Kidney (tissue), 14 donors: Measurements from ENCODE around the gene MYOZ3. TPM values are rescaled to one million over a fixed set of nuclear protein-coding genes. Genes with fewer than 3 reads are reported as not detected.
A peak's percentile ranks its signal among the peaks of the same experiment; 100 is the strongest.

Experiments used
- DNase-seq, 5 donors: peaks; one replicate each; pipeline ENCODE4 v3.0.0-alpha.2; 2013 to 2020
- FAIRE-seq: peaks from 2 replicates; lab custom pipeline; 2012; peaks lifted over from hg19 to GRCh38; lab: Jason Lieb, UNC
- H3K27ac ChIP-seq, 2 donors: one replicate each; pipeline ENCODE4 v1.7.0; 2013; ENCODE audit warnings: low read depth in 2 of 2, low read length in 2 of 2, inconsistent platforms in 1 of 2
- H3K27me3 ChIP-seq: one replicate; pipeline ENCODE4 v1.7.1; 2013; ENCODE audit warnings: low read length, inconsistent platforms; ENCODE audit not compliant: control insufficient read depth, insufficient read depth
- H3K36me3 ChIP-seq, 3 donors: one replicate each; pipeline versions ENCODE4 v1.7.0 to v1.7.1; 2013; ENCODE audit warnings: low read length in 3 of 3, control low read depth in 1 of 3, inconsistent platforms in 1 of 3; ENCODE audit not compliant: insufficient read depth in 3 of 3, control insufficient read depth in 2 of 3
- H3K4me1 ChIP-seq, 3 donors: one replicate each; pipeline versions ENCODE4 v1.7.0 to v1.7.1; 2013; ENCODE audit warnings: low read length in 3 of 3, inconsistent platforms in 1 of 3, low read depth in 1 of 3; ENCODE audit not compliant: control insufficient read depth in 2 of 3, insufficient read depth in 2 of 3
- H3K4me3 ChIP-seq, 3 donors: one replicate each; pipeline versions ENCODE4 v1.7.0 to v1.8.1; 2013; ENCODE audit warnings: low read length in 3 of 3, control low read depth in 1 of 3, inconsistent platforms in 1 of 3
- H3K9ac ChIP-seq, 3 donors: one replicate each; pipeline versions ENCODE4 v1.7.0 to v1.7.1; 2013; ENCODE audit warnings: low read length in 3 of 3, control low read depth in 1 of 3, inconsistent platforms in 1 of 3
- H3K9me3 ChIP-seq, 3 donors: one replicate each; pipeline versions ENCODE4 v1.7.0 to v1.7.1; 2013; ENCODE audit warnings: low read length in 3 of 3, control low read depth in 1 of 3, inconsistent platforms in 1 of 3; ENCODE audit not compliant: control insufficient read depth in 2 of 3, insufficient read depth in 1 of 3
- CTCF ChIP-seq: IDR thresholded peaks from 3 replicates; pipeline ENCODE4 v1.5.1; 2012; ENCODE audit warnings: mild to moderate bottlenecking, moderate library complexity, borderline replicate concordance; ENCODE audit not compliant: insufficient read depth; ENCODE audit errors: extremely low read depth
- intact Hi-C: fragments of 100-400 bp; cut with DNase I; formaldehyde crosslinking; loops from one replicate; pipeline ENCODE4 v1.11.1; 2022
- polyA plus RNA-seq: library from polyadenylated mRNA; stranded (reverse); fragments of 350-450 nt; fragmentation: Illumina TruSeq; extraction: RNeasy Lipid Tissue Mini Kit (QIAGEN cat#74804); gene quantifications from one replicate; pipeline ENCODE4 v1.2.3, GENCODE V29; 2014; ENCODE audit warnings: low read depth, low replicate concordance; ENCODE audit not compliant: insufficient read depth
- total RNA-seq: library from RNA; stranded (reverse); fragmentation: NEBNext Ultra II Directional; extraction: Animal tissue kit (Norgen Biotek cat#: 25700); gene quantifications from one replicate; pipeline ENCODE4 v1.2.1, GENCODE V29; 2021
- donor health status: control.
- donor health status: control.
- donor health status: control.
- donor health status: control.
- donor health status: control.
- donor health status: DM: yes; HTN: yes; CAD: no.
- donor health status: Normal renal cell carcinoma (clear cell type).

Gene MYOZ3
- total and polyA plus RNA-seq, 2 donors from 2014 or later = 0.66 to 1.3 TPM

GRCh38 chr5:150700594-150701377 is 39.7 kb downstream of the MYOZ3 start, which contains the start of gene RBM22:
RBM22 (minus strand) TSS chr5:150701062; CDS start chr5:150700985, 77 bp downstream.
- peaks cover 2 to 12% (median 10%) of the 10 kb centered on the region in 3 donors for H3K4me1 ChIP-seq
- TF ChIP-seq CTCF = peak; percentile 59
- peak within 1 kb of the TSS; percentile 93 to 97 for H3K27ac ChIP-seq
- H3K36me3 ChIP-seq = peaks cover 3 to 25% (median 13%) of the 10 kb centered on the region in 3 donors
- H3K4me3 ChIP-seq = peak within 1 kb of the TSS; percentile 82 to 99 (median 95)
- no peaks in the 10 kb centered on the region for H3K9me3 ChIP-seq
- H3K27me3 ChIP-seq = no peaks in the 10 kb centered on the region
- intact Hi-C loops = no loop called here
- FAIRE-seq = peak; percentile 32
- DNase-seq = peak; percentile 94 to 98 (median 97)
- peak within 1 kb of the TSS; percentile 77 to 95 (median 94) for H3K9ac ChIP-seq

- no peak for DNase-seq
- peaks cover 0 to 9% (median 3%) of the 10 kb centered on the region in 3 donors for H3K36me3 ChIP-seq
These were observed 42.7 kb downstream of the MYOZ3 start for GRCh38 chr5:150703762-150704161.

GRCh38 chr5:150706776-150707390 is 45.8 kb downstream of the MYOZ3 start:
- H3K27me3 ChIP-seq = no peaks in the 10 kb centered on the region
- H3K9ac ChIP-seq = no peak overlapping the region
- DNase-seq = peak in 1 of 5 donors; percentile 14
- H3K4me3 ChIP-seq = no peak overlapping the region
- H3K9me3 ChIP-seq = no peaks in the 10 kb centered on the region
- H3K4me1 ChIP-seq = no peaks in the 10 kb centered on the region
- intact Hi-C loops = no loop called here
- H3K27ac ChIP-seq = no peak overlapping the region
- peaks cover 2 to 37% (median 14%) of the 10 kb centered on the region in 3 donors for H3K36me3 ChIP-seq
- TF ChIP-seq CTCF = no peak
- no peak for FAIRE-seq

More at GRCh38 chr5:150703762-150704161, 42.7 kb downstream of the MYOZ3 start:
- H3K27me3 ChIP-seq = no peaks in the 10 kb centered on the region
- TF ChIP-seq CTCF = no peak
- H3K27ac ChIP-seq = no peak overlapping the region
- H3K9me3 ChIP-seq = no peaks in the 10 kb centered on the region
- no peak overlapping the region for H3K4me3 ChIP-seq
- no peak for FAIRE-seq
- intact Hi-C loops = no loop called here
- H3K9ac ChIP-seq = no peak overlapping the region
- peaks cover 2 to 12% (median 10%) of the 10 kb centered on the region in 3 donors for H3K4me1 ChIP-seq
